Smooth muscle cell of the brain vasculature (primary cell): ENCODE measurements around the gene ADGRV1.
"Not testable (repeated sequence)": the region's sequence is repeated elsewhere in the genome, so short reads cannot be mapped to it uniquely, and the experiment has no call there.

Source experiments
- DNase-seq: peaks from one replicate; pipeline ENCODE4 v3.0.0-alpha.2; 2012; ENCODE audit warnings: low read depth, low spot score

Gene ADGRV1

DNA sequence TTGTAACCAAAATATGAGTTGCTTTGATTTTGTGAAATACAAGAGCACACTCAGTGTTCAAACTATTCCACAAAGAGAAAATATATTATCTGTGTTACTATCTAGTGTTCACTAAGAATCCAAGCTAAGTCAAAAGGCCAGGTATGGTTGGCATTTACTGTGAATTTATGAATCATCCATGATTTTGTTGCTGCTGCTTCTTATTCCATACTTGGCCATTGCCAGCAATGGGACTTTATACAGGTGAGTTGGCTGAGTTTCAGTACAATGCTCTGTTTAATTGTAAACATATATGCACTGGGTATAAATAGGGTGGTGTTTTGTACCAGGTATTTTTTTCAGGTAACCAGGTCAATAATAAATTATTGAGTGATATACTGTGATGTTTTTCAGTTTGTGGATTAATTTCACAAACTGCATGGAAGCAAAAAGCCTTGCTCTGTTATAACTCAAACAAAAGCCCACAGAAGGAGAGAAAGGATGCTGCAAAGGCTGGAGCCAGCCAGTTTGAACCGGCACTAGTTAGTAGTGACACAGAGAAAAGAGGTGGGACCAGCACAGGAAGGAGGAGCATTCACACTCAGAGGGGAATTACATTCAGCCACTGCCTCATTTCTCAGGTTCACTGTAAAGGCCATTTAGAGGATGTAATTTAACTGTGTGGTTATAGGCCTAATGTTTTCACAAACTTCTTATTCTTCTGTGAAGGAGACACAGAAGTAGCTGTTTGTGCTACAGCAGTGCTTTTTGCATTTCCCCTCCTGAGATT, 381.8 kb downstream of the ADGRV1 start:
- no peak for DNase-seq

GRCh38 chr5:90941002-90941720, 382.6 kb downstream of the ADGRV1 start:
- no peak for DNase-seq

GRCh38 chr5:90944116-90944515, 385.5 kb downstream of the ADGRV1 start:
- no peak for DNase-seq

DNA sequence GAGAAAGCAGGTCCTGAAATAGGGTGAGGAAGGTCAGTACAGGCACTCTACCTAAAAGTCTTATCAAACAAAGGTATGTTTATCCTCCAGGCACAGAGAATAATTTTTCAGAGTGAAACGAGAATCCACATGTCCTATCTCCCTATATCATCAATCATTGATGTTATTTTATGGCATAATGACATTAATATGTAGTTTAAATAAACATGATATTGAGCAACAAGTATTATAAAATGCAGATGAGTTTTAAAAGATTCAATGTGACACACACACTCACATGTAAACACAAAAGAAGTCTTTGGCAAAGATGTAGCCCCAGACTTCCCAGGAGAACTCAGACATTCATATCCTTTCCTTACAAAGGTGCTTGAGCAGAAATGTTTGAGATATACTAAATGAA, 389.1 kb downstream of the ADGRV1 start:
- no peak for DNase-seq

DNA sequence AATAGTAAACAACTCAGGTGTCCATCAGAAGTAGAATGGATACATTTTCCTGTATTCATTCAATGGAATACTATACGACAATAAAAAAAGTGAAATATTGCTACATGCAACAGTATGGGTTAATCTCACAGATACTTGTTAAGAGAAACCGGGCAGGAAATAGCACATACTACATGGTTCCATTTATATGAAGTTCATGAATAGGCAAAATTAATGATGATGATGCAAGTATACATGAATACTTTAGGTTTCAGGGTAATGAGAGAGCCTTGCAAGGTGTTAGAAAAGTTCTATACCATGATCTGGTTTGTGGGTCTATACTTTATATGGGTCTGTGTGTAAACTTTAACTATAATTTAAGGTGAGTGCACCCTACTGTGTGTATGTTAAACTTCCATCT, 390.4 kb downstream of the ADGRV1 start:
- DNase-seq: no peak

DNA sequence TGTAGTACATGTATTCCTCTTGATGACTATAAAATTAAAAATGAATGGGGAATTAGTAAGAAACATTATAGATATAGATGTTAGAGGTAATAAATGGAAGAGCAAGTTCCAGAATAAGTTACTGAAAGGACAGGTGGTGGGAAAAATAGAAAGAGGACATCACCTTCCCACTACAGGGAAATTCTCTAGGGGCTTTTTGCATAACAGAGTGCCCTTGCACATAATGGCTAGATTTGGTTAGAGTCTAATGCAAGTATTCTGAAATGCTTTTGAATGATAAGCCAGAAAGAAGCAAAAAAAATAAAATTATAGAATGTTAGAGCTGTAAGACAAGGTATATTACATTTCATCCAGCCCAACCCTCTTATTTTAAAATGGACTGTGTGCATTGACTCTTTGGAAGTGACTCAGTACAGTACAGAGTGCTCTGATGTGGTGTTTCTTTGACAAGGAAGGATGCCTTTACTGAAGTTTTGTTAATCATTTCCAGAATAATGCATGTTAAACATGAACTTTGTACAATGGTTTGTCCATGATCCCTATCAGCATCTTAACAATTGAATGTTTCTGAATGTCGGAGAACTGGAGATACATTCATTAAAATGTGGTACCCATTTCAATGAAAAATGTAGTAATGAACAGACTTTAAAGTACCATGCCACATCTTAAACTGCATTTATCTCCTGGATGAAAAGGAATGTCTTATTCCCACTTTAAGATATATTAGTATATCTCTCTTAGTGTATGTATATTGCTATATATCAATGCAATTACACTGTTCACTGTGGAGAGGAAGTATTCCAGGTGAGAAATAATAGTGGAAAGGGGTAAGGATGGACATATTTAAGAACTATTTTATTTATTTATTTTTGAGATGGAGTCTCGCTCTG, 391.1 kb downstream of the ADGRV1 start:
- no peak for DNase-seq

- peak; percentile 20 for DNase-seq
These were observed 396.5 kb downstream of the ADGRV1 start for GRCh38 chr5:90955001-90955635.

DNA sequence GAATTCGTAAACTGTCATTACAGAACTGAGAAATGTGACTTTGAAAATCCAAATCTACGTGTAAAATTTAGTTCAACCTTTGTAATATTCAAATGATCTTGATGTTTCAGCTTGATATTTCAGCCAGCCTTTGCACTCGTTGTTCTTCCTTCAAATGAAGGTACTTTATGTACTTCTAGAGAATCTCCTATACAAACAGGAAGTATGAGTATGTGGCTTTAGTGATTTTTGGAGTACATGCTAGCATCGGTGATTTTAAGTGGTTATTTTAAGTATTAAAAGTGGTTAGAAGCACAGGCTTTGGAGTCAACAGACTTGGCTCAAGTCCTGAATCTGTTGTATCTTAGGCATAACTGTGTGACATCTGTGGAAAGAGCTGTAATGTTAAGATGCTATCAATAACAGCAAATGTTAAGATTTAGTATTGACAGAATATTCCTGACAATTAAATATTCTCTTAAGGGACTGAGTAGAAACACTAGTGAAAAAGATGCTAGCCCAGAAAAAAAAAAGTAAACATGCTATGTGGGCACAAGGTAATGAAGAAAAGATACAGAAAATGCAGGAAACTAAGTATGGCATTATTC, 398.0 kb downstream of the ADGRV1 start:
- no peak for DNase-seq

DNA sequence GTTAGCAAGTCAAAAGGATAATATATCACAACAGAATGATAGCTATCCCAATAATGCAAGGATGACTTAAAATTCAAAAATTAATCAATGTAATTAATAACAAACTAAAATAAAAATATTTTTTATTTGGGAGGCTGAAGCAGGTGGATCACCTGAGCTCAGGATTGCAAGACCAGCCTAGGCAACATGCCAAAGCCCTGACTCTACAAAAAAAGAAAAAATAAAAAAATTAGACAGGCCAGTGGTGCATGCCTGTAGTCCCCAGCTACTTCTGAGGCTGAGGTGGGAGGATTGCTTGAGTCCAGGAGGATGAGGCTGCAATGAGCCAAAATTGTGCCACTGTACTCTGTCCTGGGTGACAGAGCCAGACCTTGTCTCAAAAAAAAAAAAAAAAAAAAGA, 399.3 kb downstream of the ADGRV1 start:
- no peak for DNase-seq

- DNase-seq: no peak
These were observed 400.7 kb downstream of the ADGRV1 start for GRCh38 chr5:90959262-90959661.

DNA sequence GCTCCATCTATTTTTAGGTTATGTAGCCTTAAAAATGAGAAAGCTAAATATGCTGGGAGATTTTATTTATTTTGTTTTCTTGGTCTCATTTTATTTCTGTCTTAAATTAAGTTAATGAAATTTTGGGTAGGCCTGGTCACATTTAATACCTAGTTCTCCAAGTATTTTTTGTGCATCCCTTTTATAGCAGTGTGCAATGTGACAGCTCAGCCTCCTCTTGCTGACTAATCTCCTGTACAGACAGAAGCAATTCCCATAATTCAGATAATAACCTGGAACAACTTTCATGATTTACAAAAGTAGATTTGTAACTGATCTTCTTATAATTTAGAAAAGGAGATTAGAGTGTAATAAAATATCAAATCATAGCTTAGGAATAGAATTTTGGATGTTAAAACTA, 403.9 kb downstream of the ADGRV1 start:
- DNase-seq: no peak

DNA sequence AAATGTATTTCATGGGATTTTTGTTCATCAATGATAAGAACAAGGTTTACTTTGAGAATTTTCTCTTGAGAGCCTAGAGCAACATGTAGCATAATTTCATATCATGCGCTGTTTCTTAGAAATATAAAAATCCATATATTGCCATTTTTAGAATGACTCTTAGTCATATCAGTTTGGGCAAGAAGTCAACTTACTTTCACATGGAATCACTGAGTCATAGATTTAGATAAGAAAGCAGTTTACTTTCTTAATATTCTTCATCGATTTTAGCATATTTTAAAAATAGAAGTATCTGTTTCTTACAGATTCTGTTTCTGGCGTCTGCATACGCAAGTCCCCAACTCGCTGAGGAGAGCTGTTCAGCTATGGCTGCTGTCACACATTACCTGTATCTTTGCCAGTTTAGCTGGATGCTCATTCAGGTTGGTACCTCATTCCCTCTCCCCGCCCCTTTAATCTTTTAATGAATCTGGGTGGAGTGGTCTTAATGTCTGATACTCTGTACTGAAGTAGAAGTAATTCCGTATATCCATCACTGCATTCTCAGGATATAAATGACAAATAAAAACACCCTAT, 406.6 kb downstream of the ADGRV1 start:
- DNase-seq: no peak

DNA sequence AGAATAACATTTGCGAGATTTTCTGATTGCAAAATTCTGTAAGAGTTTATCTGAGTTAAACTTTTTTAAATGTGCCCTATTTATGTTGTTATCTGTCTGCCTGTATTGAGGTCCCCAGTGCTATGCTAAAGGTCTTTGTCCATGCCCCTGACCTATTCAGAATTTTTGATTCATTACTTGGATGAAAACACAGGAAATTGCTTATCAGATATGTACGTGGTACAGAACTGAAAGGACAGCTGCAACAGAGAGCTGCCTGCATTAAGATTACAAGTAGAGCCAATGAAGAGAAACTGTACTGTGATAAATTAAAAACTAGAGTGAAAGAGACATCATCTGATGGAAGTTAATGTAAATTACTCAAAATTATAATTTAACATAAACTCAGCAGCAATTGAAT, 408.8 kb downstream of the ADGRV1 start:
- no peak for DNase-seq

DNA sequence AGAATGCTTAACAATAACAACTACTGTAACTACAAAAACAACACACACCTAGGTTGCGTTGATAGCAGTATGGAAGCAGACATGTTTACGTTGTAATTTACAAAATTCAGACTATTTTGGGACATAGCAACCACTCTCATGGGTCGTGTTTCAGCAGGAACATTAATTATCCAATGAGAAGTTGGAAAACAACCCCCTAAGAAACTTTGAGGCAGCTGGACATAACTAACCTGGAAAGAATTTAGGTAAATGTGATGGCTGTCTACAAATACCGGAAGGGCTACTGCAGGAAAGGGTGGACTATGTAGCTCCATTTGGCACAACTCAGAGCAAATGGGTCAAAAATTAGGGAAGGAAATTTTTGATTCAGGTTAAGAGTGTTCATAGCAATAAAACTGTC, 409.3 kb downstream of the ADGRV1 start:
- DNase-seq: no peak

- no peak for DNase-seq
These were observed 409.7 kb downstream of the ADGRV1 start for GRCh38 chr5:90968319-90968718.

DNA sequence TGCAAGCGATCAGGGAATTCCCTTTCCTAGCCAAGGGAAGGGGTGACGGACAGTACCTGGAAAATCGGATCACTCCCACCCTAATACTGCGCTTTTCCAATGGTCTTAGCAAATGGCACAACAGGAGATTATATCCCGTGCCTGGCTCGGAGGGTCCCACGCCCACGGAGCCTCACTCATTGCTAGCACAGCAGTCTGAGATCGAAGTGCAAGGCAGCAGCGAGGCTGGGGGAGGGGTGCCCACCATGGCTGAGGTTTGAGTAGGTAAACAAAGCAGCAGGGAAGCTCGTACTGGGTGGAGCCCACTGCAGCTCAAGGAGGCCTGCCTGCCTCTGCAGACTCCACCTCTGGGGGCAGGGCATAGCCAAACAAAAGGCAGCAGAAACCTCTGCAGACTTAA, 411.3 kb downstream of the ADGRV1 start:
- DNase-seq: not testable (repeated sequence)

GRCh38 chr5:90981177-90981576, 422.6 kb downstream of the ADGRV1 start:
- DNase-seq: no peak

DNA sequence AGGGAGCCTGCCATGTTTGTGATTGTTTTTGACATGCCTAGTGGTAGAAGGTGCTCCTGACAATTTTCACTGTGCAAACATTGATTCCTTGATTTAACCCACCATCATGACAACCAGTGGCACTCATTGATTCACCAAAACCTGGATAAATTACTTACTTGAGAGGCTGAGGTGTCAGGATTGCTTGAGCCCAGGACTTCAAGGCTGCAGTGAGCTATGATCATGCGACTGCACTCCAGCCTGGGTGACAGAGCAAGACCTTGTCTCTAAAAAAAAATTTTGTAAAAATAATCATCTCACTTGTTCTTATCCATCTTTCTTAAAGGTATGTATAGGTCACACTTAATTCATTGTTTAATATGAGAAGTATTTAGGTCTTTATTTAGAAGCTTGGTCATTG, 423.2 kb downstream of the ADGRV1 start:
- no peak for DNase-seq

GRCh38 chr5:90982576-90982975, 424.0 kb downstream of the ADGRV1 start:
- no peak for DNase-seq

DNA sequence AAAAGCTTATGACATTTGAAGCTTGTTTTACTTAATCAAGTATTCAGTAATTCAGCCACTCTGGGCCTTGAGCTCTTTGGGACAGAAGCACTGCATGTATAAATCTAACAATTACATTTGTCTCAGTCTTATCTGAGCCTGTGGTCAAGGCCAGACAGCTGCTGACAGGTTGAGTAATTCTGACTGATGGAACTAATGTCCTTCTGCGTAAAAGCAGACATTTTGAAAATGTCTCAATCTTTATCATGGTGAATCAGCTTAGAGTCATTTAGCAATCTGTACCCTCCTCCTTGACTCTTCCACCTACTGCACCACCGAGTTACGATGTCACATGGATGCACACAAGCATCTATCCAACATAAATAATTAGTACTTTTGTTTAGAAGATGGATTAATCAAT, 424.6 kb downstream of the ADGRV1 start:
- no peak for DNase-seq

DNA sequence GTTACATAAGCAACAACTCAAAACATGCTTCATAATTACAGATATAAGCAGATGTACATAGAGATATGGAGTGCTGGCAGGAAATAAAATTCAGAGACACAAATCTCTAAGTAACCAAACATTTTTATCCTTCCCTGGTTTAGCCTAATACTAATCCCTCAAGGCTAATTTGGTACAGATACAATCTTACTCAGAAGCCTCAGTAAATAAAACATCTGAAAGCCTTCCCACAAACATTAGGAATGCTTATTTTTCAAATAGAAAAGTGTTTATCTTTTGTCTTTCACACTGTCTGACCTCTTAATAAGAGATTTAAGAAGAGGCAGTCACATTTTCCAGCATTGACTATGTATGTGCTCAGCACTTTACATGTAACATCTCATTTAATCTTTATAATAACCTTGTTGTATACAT, 425.1 kb downstream of the ADGRV1 start:
- DNase-seq: no peak
